Right lobe of liver (tissue), 4 donors: ENCODE measurements around the gene LARP6.

ENCODE experiments used
- POLR2A ChIP-seq: fragments of 450-650 bp; IDR thresholded peaks from one replicate; pipeline ENCODE4 v1.6.1; 2017; ENCODE audit warnings: antibody characterized with exemption, mild to moderate bottlenecking
- TF ChIP-seq, protein P1 (sequence below), 4 donors: fragments of 200-600 bp in 3 of 4; fragments of 450-650 bp in 1 of 4; IDR thresholded peaks; one replicate each; pipeline versions ENCODE4 v1.5.1 to v1.8.0; 2016 to 2022; ENCODE audit warnings: antibody characterized with exemption in 4 of 4, mild to moderate bottlenecking in 2 of 4
- donor health status: DM: no; HTN: no; CAD: no.
- donor health status: DM: no; HTN: no; CAD: no.
- donor health status: DM: no; HTN: yes; CAD: no.

DNA sequence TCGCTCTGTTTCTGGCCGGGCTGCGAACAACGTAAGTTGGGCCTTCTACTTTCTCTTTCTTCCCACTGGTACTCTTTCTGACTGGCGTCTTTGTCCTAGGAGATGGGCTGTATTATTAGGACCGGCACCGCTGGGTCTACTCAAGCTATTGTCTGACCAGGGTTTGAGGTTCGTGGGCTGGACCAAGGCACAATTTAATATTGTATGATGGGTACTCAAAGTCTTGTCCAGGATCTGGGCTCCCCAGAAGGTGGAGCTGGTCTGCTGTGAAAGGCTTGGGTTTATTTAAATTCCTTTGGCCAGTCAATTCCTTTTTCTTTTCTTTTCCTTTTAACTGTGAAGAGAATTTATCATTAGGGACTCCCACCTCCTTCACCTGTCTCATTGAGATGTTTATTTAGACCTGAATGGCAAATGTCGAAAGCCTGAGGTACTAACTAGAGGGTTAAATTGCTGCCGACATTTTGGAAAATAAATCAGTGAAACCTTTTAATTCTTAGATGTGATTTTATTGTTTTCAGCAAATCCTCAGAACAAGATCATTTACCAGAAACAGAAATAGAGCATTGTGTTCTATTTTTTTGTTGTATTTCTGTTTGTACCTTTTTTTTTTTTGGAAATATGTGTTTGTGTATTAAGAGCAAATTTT is 39.1 kb upstream of the LARP6 start:
- TF ChIP-seq, protein P1, sequence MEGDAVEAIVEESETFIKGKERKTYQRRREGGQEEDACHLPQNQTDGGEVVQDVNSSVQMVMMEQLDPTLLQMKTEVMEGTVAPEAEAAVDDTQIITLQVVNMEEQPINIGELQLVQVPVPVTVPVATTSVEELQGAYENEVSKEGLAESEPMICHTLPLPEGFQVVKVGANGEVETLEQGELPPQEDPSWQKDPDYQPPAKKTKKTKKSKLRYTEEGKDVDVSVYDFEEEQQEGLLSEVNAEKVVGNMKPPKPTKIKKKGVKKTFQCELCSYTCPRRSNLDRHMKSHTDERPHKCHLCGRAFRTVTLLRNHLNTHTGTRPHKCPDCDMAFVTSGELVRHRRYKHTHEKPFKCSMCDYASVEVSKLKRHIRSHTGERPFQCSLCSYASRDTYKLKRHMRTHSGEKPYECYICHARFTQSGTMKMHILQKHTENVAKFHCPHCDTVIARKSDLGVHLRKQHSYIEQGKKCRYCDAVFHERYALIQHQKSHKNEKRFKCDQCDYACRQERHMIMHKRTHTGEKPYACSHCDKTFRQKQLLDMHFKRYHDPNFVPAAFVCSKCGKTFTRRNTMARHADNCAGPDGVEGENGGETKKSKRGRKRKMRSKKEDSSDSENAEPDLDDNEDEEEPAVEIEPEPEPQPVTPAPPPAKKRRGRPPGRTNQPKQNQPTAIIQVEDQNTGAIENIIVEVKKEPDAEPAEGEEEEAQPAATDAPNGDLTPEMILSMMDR (IDR thresholded peaks at IDR 0.05) = peak in 3 of 4 donors; percentile 21 to 30 (median 28)
- no peak for TF ChIP-seq POLR2A
